ENCODE data around the gene TCF7L2.

Gene TCF7L2

DNA sequence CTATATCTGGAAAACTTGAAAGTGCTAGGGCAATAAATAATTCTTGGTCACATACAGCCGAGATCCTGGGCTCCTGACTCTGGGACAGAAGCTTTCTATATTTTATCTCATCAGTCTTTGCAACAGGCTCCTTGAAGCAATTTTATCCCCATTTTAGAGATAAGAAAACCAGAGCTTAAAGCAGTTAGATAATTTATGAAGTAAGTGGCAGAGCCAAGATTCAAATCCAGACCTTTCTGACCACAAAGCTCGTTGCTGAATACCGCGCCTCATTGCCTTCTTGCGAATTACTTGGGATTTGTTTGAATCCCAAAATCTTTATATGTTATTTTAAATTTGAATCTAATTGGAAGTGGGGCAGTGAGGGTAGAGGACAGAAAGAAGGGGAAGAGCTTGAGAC, 106.0 kb downstream of the TCF7L2 start:
- Histone ChIP-seq H3K27ac (replicated peaks) (no peak overlapping the region), H3K4me3 (replicated peaks; ENCODE audit: insufficient read depth, low read length) (no peak overlapping the region), H3K27me3 (ENCODE audit: insufficient read depth, poor library complexity, severe bottlenecking) (no peaks in the 10 kb centered on the region)
- TF ChIP-seq GABPA (IDR thresholded peaks at IDR 0.05; ENCODE audit: low read depth) (no peak), POLR2AphosphoS5 (IDR thresholded peaks at IDR 0.05; ENCODE audit: low read depth) (no peak)
- TF ChIP-seq, protein P1, sequence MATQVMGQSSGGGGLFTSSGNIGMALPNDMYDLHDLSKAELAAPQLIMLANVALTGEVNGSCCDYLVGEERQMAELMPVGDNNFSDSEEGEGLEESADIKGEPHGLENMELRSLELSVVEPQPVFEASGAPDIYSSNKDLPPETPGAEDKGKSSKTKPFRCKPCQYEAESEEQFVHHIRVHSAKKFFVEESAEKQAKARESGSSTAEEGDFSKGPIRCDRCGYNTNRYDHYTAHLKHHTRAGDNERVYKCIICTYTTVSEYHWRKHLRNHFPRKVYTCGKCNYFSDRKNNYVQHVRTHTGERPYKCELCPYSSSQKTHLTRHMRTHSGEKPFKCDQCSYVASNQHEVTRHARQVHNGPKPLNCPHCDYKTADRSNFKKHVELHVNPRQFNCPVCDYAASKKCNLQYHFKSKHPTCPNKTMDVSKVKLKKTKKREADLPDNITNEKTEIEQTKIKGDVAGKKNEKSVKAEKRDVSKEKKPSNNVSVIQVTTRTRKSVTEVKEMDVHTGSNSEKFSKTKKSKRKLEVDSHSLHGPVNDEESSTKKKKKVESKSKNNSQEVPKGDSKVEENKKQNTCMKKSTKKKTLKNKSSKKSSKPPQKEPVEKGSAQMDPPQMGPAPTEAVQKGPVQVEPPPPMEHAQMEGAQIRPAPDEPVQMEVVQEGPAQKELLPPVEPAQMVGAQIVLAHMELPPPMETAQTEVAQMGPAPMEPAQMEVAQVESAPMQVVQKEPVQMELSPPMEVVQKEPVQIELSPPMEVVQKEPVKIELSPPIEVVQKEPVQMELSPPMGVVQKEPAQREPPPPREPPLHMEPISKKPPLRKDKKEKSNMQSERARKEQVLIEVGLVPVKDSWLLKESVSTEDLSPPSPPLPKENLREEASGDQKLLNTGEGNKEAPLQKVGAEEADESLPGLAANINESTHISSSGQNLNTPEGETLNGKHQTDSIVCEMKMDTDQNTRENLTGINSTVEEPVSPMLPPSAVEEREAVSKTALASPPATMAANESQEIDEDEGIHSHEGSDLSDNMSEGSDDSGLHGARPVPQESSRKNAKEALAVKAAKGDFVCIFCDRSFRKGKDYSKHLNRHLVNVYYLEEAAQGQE (IDR thresholded peaks at IDR 0.05; ENCODE audit: insufficient replicate concordance, low read depth), result no peak
- no peak for DNase-seq (ENCODE audit: low read depth in 1 of 2, low spot score in 1 of 2)

DNA sequence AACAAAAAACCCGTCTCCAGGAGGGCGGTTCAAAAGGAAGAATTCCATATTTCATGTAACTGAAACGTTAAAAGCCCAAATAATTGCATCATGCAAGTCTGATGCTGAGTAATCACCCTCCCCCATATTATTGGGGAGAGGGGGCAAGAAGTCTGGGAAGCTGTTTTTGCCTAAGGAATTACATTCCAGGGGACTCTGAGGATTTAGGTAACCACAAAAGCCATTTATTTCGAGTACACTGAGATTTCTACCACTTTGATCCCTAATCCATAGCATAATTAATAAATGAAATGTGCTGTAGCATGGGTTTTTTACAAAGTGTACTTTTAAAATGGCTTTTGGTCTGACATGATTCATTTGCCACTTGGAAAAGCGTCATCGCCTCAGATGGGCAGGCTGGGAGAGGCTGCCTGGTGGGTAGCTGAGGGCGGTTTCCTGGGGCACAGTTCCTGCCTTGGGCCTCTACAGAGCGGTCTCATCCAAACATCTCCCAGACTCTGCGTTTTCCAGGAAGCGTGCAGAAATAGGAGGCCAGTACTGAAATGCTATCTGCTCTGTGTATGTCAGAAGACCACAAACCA, 106.5 kb downstream of the TCF7L2 start:
- Histone ChIP-seq H3K4me3 (replicated peaks; ENCODE audit: insufficient read depth, low read length) (no peak overlapping the region), H3K27me3 (ENCODE audit: insufficient read depth, poor library complexity, severe bottlenecking) (no peaks in the 10 kb centered on the region), H3K27ac (replicated peaks) (no peak overlapping the region)
- no peak for DNase-seq (ENCODE audit: low read depth in 1 of 2, low spot score in 1 of 2)
- TF ChIP-seq, protein P2, sequence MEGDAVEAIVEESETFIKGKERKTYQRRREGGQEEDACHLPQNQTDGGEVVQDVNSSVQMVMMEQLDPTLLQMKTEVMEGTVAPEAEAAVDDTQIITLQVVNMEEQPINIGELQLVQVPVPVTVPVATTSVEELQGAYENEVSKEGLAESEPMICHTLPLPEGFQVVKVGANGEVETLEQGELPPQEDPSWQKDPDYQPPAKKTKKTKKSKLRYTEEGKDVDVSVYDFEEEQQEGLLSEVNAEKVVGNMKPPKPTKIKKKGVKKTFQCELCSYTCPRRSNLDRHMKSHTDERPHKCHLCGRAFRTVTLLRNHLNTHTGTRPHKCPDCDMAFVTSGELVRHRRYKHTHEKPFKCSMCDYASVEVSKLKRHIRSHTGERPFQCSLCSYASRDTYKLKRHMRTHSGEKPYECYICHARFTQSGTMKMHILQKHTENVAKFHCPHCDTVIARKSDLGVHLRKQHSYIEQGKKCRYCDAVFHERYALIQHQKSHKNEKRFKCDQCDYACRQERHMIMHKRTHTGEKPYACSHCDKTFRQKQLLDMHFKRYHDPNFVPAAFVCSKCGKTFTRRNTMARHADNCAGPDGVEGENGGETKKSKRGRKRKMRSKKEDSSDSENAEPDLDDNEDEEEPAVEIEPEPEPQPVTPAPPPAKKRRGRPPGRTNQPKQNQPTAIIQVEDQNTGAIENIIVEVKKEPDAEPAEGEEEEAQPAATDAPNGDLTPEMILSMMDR (IDR thresholded peaks at IDR 0.05; ENCODE audit: insufficient read depth, low read length), result no peak
- no peak for TF ChIP-seq POLR2AphosphoS5 (IDR thresholded peaks at IDR 0.05; ENCODE audit: low read depth)
- no peak for TF ChIP-seq SPI1 (IDR thresholded peaks at IDR 0.05; ENCODE audit: borderline replicate concordance, low read depth)
- TF ChIP-seq, protein P1 (IDR thresholded peaks at IDR 0.05; ENCODE audit: insufficient replicate concordance, low read depth), result no peak
- TF ChIP-seq GABPA (IDR thresholded peaks at IDR 0.05; ENCODE audit: low read depth), result no peak

DNA sequence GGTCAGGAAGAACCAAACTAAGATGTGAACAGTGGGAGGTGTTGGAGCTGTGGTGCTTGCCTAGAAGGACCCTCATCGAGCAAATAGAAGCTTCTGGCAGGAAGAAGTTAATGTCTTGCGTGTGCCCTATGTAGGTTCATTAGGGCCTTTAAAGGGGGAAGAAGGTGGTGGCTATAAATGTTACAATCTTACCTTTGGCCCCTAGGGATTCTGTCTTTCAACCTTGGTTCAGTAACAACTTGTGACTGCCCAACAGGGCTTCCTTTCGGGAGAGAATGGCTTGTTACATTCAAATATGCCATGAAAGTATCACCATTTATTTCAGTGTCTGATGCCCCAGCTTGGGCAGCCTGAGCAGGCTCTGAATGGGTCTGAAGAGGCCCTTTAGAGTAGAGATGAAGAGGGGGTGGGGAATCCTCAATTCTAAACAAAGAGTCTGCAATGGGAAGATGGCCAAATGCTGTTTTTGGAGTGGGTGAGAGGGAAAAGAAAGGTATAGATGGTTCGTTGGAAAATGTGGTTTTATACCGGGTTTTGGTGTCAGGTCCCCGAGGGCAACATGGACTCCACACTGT, 108.0 kb downstream of the TCF7L2 start:
- Histone ChIP-seq H3K4me3 (replicated peaks; ENCODE audit: insufficient read depth, low read length) (no peak overlapping the region), H3K27ac (replicated peaks) (no peak overlapping the region), H3K27me3 (ENCODE audit: insufficient read depth, poor library complexity, severe bottlenecking) (no peaks in the 10 kb centered on the region)
- no peak for TF ChIP-seq SPI1 (IDR thresholded peaks at IDR 0.05; ENCODE audit: borderline replicate concordance, low read depth)
- TF ChIP-seq, protein P2 (IDR thresholded peaks at IDR 0.05; ENCODE audit: insufficient read depth, low read length), result no peak
- TF ChIP-seq POLR2AphosphoS5 (IDR thresholded peaks at IDR 0.05; ENCODE audit: low read depth), result no peak
- no peak for TF ChIP-seq GABPA (IDR thresholded peaks at IDR 0.05; ENCODE audit: low read depth)
- TF ChIP-seq, protein P1 (IDR thresholded peaks at IDR 0.05; ENCODE audit: insufficient replicate concordance, low read depth), result no peak
- no peak for DNase-seq (ENCODE audit: low read depth in 1 of 2, low spot score in 1 of 2)
